OCI-LY7 (cell line): ENCODE results near the gene ISLR2. TPM values are rescaled to one million over a fixed set of nuclear protein-coding genes. Genes with fewer than 3 reads are reported as not detected.

Experiments
- BruUV-seq: library from RNA; stranded (reverse); fragments of 400-500 nt; replicated peaks from 2 replicates; lab custom pipeline; 2021; lab: Mats Ljungman, UMichigan
- CTCF ChIA-PET: fragments of 300-600 bp; sonication (Branson Sonifier 250); formaldehyde crosslinking; loops from one replicate; lab custom pipeline; 2022; ENCODE audit warnings: antibody characterized with exemption; ENCODE audit not compliant: unreplicated experiment; lab: Charles Lee
- POLR2A ChIA-PET: fragments of 300-600 bp; sonication (Branson Sonifier 250); formaldehyde crosslinking; loops from one replicate; lab custom pipeline; 2022; ENCODE audit warnings: antibody characterized with exemption; lab: Charles Lee
- DNase-seq: peaks from one replicate; pipeline ENCODE4 v3.0.0-alpha.2; 2015; ENCODE audit warnings: low spot score
- H2AFZ ChIP-seq: fragments of 200-600 bp; sonication (generic), shearing (Covaris generic); 2 replicates; pipeline ENCODE4 v1.6.1; 2014; ENCODE audit warnings: mild to moderate bottlenecking, antibody characterized with exemption, low read length, moderate library complexity
- H3K27ac ChIP-seq: fragments of 200-600 bp; sonication (generic); 2 replicates; pipeline ENCODE4 v1.5.1; 2014; ENCODE audit warnings: mixed run types, low read depth, mild to moderate bottlenecking, moderate library complexity, low read length, inconsistent platforms; ENCODE audit not compliant: poor library complexity, severe bottlenecking
- H3K36me3 ChIP-seq: fragments of 200-600 bp; sonication (generic); 2 replicates; pipeline ENCODE4 v1.6.1; 2014; ENCODE audit warnings: mild to moderate bottlenecking, antibody characterized with exemption, low read length, moderate library complexity, mixed read lengths; ENCODE audit not compliant: insufficient read depth
- H3K4me1 ChIP-seq: fragments of 200-600 bp; sonication (generic); 2 replicates; pipeline ENCODE4 v1.5.1; 2014; ENCODE audit warnings: mild to moderate bottlenecking, low read length; ENCODE audit not compliant: insufficient read depth, poor library complexity, severe bottlenecking
- H3K4me2 ChIP-seq: fragments of 200-600 bp; sonication (generic); 2 replicates; pipeline ENCODE4 v1.6.1; 2014; ENCODE audit warnings: mild to moderate bottlenecking, low read length
- H3K4me3 ChIP-seq: fragments of 200-600 bp; sonication (generic); 2 replicates; pipeline ENCODE4 v1.5.1; 2014; ENCODE audit warnings: mild to moderate bottlenecking, low read depth, low read length; ENCODE audit not compliant: poor library complexity, severe bottlenecking
- H3K79me2 ChIP-seq: fragments of 200-600 bp; sonication (generic); 2 replicates; pipeline ENCODE4 v1.6.1; 2016; ENCODE audit warnings: low read depth, mild to moderate bottlenecking, low read length, moderate library complexity, mixed read lengths; ENCODE audit not compliant: insufficient read depth
- H3K9me2 ChIP-seq: fragments of 200-600 bp; sonication (generic); 2 replicates; pipeline ENCODE4 v1.6.1; 2016; ENCODE audit warnings: mild to moderate bottlenecking, low read length, mixed read lengths; ENCODE audit not compliant: insufficient read depth
- H3K9me3 ChIP-seq: fragments of 200-600 bp; sonication (generic); 2 replicates; pipeline ENCODE4 v1.6.1; 2014; ENCODE audit warnings: mild to moderate bottlenecking, mixed run types, low read length, mixed read lengths
- H4K20me1 ChIP-seq: fragments of 200-600 bp; sonication (generic); 2 replicates; pipeline ENCODE4 v1.6.1; 2014; ENCODE audit warnings: mild to moderate bottlenecking, antibody characterized with exemption, low read length, moderate library complexity, mixed read lengths; ENCODE audit not compliant: insufficient read depth
- EZH2phosphoT487 ChIP-seq: fragments of 200-600 bp; sonication (generic); IDR thresholded peaks from 2 replicates; pipeline ENCODE4 v1.6.1; 2018; ENCODE audit warnings: low read depth, borderline replicate concordance, mild to moderate bottlenecking, mixed run types, antibody characterized with exemption, low read length, moderate library complexity, mixed read lengths
- intact Hi-C: fragments of 100-400 bp; cut with micrococcal nuclease; formaldehyde crosslinking; loops from one replicate; pipeline ENCODE4 v1.10.0; 2022; ENCODE audit not compliant: unreplicated experiment
- total RNA-seq, 2 experiments: library from RNA; depleted of rRNA in 1 of 2; stranded (reverse); fragments of >200 nt in 1 of 2; shearing (Covaris generic) in 1 of 2; gene quantifications; 2 replicates each; pipeline ENCODE4 v1.2.3, GENCODE V29; 2014 to 2022
- TF ChIP-seq, protein P1 (sequence below): fragments of 200-600 bp; sonication (generic); conservative IDR thresholded peaks from 2 replicates; pipeline ENCODE4 v1.5.1; 2014; ENCODE audit warnings: mild to moderate bottlenecking, antibody characterized with exemption, low read length, moderate library complexity, mixed read lengths

ISLR2 gene
- total RNA-seq, 2 experiments from 2014 or later, result not detected

DNA sequence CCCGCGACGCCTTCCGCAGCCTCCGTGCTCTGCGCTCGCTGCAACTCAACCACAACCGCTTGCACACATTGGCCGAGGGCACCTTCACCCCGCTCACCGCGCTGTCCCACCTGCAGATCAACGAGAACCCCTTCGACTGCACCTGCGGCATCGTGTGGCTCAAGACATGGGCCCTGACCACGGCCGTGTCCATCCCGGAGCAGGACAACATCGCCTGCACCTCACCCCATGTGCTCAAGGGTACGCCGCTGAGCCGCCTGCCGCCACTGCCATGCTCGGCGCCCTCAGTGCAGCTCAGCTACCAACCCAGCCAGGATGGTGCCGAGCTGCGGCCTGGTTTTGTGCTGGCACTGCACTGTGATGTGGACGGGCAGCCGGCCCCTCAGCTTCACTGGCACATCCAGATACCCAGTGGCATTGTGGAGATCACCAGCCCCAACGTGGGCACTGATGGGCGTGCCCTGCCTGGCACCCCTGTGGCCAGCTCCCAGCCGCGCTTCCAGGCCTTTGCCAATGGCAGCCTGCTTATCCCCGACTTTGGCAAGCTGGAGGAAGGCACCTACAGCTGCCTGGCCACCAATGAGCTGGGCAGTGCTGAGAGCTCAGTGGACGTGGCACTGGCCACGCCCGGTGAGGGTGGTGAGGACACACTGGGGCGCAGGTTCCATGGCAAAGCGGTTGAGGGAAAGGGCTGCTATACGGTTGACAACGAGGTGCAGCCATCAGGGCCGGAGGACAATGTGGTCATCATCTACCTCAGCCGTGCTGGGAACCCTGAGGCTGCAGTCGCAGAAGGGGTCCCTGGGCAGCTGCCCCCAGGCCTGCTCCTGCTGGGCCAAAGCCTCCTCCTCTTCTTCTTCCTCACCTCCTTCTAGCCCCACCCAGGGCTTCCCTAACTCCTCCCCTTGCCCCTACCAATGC is 45.1 kb downstream of the ISLR2 start:
- Histone ChIP-seq H2AFZ (no peak overlapping the region), H3K9me3 (no peaks in the 10 kb centered on the region), H3K4me2 (no peak overlapping the region), H3K36me3 (no peaks in the 10 kb centered on the region), H4K20me1 (no peaks in the 10 kb centered on the region), H3K4me1 (no peaks in the 10 kb centered on the region), H3K9me2 (no peaks in the 10 kb centered on the region), H3K4me3 (no peak overlapping the region), H3K27ac (no peak overlapping the region), H3K79me2 (no peaks in the 10 kb centered on the region)
- DNase-seq, result no peak
- BruUV-seq, result no TSS peak
- CTCF ChIA-PET, result no interaction called here
- TF ChIP-seq EZH2phosphoT487, result no peak
- TF ChIP-seq, protein P1, sequence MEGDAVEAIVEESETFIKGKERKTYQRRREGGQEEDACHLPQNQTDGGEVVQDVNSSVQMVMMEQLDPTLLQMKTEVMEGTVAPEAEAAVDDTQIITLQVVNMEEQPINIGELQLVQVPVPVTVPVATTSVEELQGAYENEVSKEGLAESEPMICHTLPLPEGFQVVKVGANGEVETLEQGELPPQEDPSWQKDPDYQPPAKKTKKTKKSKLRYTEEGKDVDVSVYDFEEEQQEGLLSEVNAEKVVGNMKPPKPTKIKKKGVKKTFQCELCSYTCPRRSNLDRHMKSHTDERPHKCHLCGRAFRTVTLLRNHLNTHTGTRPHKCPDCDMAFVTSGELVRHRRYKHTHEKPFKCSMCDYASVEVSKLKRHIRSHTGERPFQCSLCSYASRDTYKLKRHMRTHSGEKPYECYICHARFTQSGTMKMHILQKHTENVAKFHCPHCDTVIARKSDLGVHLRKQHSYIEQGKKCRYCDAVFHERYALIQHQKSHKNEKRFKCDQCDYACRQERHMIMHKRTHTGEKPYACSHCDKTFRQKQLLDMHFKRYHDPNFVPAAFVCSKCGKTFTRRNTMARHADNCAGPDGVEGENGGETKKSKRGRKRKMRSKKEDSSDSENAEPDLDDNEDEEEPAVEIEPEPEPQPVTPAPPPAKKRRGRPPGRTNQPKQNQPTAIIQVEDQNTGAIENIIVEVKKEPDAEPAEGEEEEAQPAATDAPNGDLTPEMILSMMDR, result no peak
- POLR2A ChIA-PET, result no interaction called here
- intact Hi-C loops, result no loop called here

DNA sequence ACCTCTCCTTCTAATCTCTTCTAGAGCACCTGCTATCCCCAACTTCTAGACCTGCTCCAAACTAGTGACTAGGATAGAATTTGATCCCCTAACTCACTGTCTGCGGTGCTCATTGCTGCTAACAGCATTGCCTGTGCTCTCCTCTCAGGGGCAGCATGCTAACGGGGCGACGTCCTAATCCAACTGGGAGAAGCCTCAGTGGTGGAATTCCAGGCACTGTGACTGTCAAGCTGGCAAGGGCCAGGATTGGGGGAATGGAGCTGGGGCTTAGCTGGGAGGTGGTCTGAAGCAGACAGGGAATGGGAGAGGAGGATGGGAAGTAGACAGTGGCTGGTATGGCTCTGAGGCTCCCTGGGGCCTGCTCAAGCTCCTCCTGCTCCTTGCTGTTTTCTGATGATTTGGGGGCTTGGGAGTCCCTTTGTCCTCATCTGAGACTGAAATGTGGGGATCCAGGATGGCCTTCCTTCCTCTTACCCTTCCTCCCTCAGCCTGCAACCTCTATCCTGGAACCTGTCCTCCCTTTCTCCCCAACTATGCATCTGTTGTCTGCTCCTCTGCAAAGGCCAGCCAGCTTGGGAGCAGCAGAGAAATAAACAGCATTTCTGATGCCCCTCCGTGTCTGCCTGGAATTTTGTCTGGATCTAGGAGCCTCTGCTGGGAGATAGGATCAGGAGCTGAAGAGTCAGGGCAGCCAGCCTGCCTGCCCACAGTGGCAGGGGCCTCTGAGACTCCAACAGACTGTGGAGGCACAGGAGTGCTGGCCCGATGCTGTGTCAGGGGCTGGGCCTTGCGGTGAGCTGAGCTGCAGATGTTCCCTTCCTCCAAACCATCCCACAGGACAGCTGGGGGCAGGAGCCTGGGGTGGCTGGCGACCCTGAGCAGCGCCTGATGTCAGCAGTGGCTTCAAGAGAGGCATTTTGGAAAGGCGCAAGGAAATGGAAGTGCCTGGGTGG is 46.2 kb downstream of the ISLR2 start:
- no peak overlapping the region for H3K27ac ChIP-seq
- no peaks in the 10 kb centered on the region for H3K9me2 ChIP-seq
- TF ChIP-seq, protein P1, result no peak
- no peak for TF ChIP-seq EZH2phosphoT487
- CTCF ChIA-PET, result interaction anchor here (0.6 kb wide), 1 partner anchor 1847 kb away, joined by 3 read pairs; no protein-coding TSS in a partner anchor
- no peak overlapping the region for H3K4me3 ChIP-seq
- H3K36me3 ChIP-seq, result no peaks in the 10 kb centered on the region
- H2AFZ ChIP-seq, result no peak overlapping the region
- POLR2A ChIA-PET, result no interaction called here
- no peaks in the 10 kb centered on the region for H3K9me3 ChIP-seq
- no TSS peak for BruUV-seq
- no peak overlapping the region for H3K4me2 ChIP-seq
- no peak for DNase-seq
- H3K4me1 ChIP-seq, result no peaks in the 10 kb centered on the region
- H4K20me1 ChIP-seq, result no peaks in the 10 kb centered on the region
- intact Hi-C loops, result no loop called here
- no peaks in the 10 kb centered on the region for H3K79me2 ChIP-seq
